Cardiac muscle cell (in vitro differentiated cells and primary cell): ENCODE results near the gene PICK1. TPM values are rescaled to one million over a fixed set of nuclear protein-coding genes. Genes with fewer than 3 reads are reported as not detected.

Experiments used
- polyA plus RNA-seq: library from polyadenylated mRNA; unstranded; fragments of >200 nt; fragmentation: Nextera tagmentation; extraction: Ambion mirVana; gene quantifications from 2 replicates; pipeline ENCODE4 v1.2.1, GENCODE V29; 2016
- total RNA-seq: library from RNA; depleted of rRNA; stranded (reverse); fragments of >200 nt; gene quantifications from 2 replicates; pipeline ENCODE4 v1.2.3, GENCODE V29; 2016

PICK1 gene
- total and polyA plus RNA-seq, 2 experiments from 2014 or later = 57.8 to 60.4 TPM

Other genes with a start within 250 kb of the PICK1 start
- 74.2 and 95.0 TPM in 2 replicates for gene GCAT, start 249.5 kb upstream of the PICK1 start, total RNA-seq
- 66.4 and 97.6 TPM in 2 replicates for gene GCAT, start 249.5 kb upstream of the PICK1 start, polyA plus RNA-seq
- gene GALR3, start 234.0 kb upstream of the PICK1 start, total RNA-seq = not detected in 2 replicates
- 0.95 and 1.0 TPM in 2 replicates for gene GALR3, start 234.0 kb upstream of the PICK1 start, polyA plus RNA-seq
- 49.9 and 59.1 TPM in 2 replicates for gene ANKRD54, start 213.1 kb upstream of the PICK1 start, total RNA-seq
- gene ANKRD54, start 213.1 kb upstream of the PICK1 start, polyA plus RNA-seq = 43.8 and 44.2 TPM in 2 replicates
- gene EIF3L, start 208.0 kb upstream of the PICK1 start, total RNA-seq = 407 and 422 TPM in 2 replicates
- 213 and 387 TPM in 2 replicates for gene EIF3L, start 208.0 kb upstream of the PICK1 start, polyA plus RNA-seq
- 27.4 and 34.9 TPM in 2 replicates for gene MICALL1, start 151.1 kb upstream of the PICK1 start, total RNA-seq
- 10.2 and 13.6 TPM in 2 replicates for gene MICALL1, start 151.1 kb upstream of the PICK1 start, polyA plus RNA-seq
- gene C22orf23, start 103.8 kb upstream of the PICK1 start, total RNA-seq = 0.80 and 0.99 TPM in 2 replicates
- gene C22orf23, start 103.8 kb upstream of the PICK1 start, polyA plus RNA-seq = 1.1 and 2.5 TPM in 2 replicates
- gene POLR2F, start 103.7 kb upstream of the PICK1 start, total RNA-seq = 63.3 and 127 TPM in 2 replicates
- gene POLR2F, start 103.7 kb upstream of the PICK1 start, polyA plus RNA-seq = 124 and 183 TPM in 2 replicates
- gene SOX10, start 72.8 kb upstream of the PICK1 start, total RNA-seq = 0.03 TPM in 1 of 2 replicates, not detected in the other
- not detected in 2 replicates for gene SOX10, start 72.8 kb upstream of the PICK1 start, polyA plus RNA-seq
- 0.60 and 1.0 TPM in 2 replicates for gene SLC16A8, start 26.8 kb downstream of the PICK1 start, total RNA-seq
- gene SLC16A8, start 26.8 kb downstream of the PICK1 start, polyA plus RNA-seq = 1.7 and 3.7 TPM in 2 replicates
- gene BAIAP2L2, start 53.3 kb downstream of the PICK1 start, total RNA-seq = 2.3 and 2.8 TPM in 2 replicates
- 1.2 and 1.3 TPM in 2 replicates for gene BAIAP2L2, start 53.3 kb downstream of the PICK1 start, polyA plus RNA-seq
- 26.1 and 41.5 TPM in 2 replicates for gene PLA2G6, start 124.4 kb downstream of the PICK1 start, total RNA-seq
- gene PLA2G6, start 124.4 kb downstream of the PICK1 start, polyA plus RNA-seq = 30.9 and 38.7 TPM in 2 replicates
- 3.6 and 4.1 TPM in 2 replicates for gene MAFF, start 144.6 kb downstream of the PICK1 start, total RNA-seq
- 2.9 and 4.3 TPM in 2 replicates for gene MAFF, start 144.6 kb downstream of the PICK1 start, polyA plus RNA-seq
- gene TMEM184B, start 215.6 kb downstream of the PICK1 start, total RNA-seq = 65.7 and 70.3 TPM in 2 replicates
- 59.6 and 68.8 TPM in 2 replicates for gene TMEM184B, start 215.6 kb downstream of the PICK1 start, polyA plus RNA-seq